HFFc6 (cell line): ENCODE data around the gene GOLGA6A. TPM values are rescaled to one million over a fixed set of nuclear protein-coding genes. Genes with fewer than 3 reads are reported as not detected.
"Not testable (repeated sequence)": the region's sequence is repeated elsewhere in the genome, so short reads cannot be mapped to it uniquely, and the experiment has no call there.

Experiments used
- DNase-seq: peaks from one replicate; pipeline ENCODE4 v3.0.0-alpha.2; 2018
- H3K27ac Mint-ChIP-seq: 2 replicates; pipeline ENCODE4 v1.8.0; 2020; ENCODE audit warnings: mild to moderate bottlenecking, mixed read lengths
- H3K27me3 Mint-ChIP-seq: 2 replicates; pipeline ENCODE4 v1.8.0; 2021; ENCODE audit warnings: mild to moderate bottlenecking, moderate library complexity, mixed read lengths; ENCODE audit not compliant: insufficient read depth
- H3K36me3 Mint-ChIP-seq: 2 replicates; pipeline ENCODE4 v1.8.0; 2021; ENCODE audit warnings: low read depth, mixed read lengths
- H3K4me1 Mint-ChIP-seq: 2 replicates; pipeline ENCODE4 v1.8.0; 2020; ENCODE audit warnings: low read depth, mixed read lengths
- H3K4me3 Mint-ChIP-seq: 2 replicates; pipeline ENCODE4 v1.8.0; 2020; ENCODE audit warnings: mild to moderate bottlenecking, moderate library complexity, mixed read lengths
- H3K9me3 Mint-ChIP-seq: 2 replicates; pipeline ENCODE4 v1.8.0; 2020; ENCODE audit warnings: mild to moderate bottlenecking, mixed read lengths
- CTCF ChIP-seq: fragments of 200-600 bp; sonication (generic); IDR thresholded peaks from 2 replicates; pipeline ENCODE4 v1.5.0; 2021; ENCODE audit warnings: antibody characterized with exemption, mild to moderate bottlenecking
- total RNA-seq, 6 experiments: library from RNA; stranded (reverse); fragmentation: NEBNext Ultra II Directional; extraction: Animal tissue kit (Norgen Biotek cat#: 25700); gene quantifications; 2 replicates in 1 of 6; 3 replicates in 5 of 6; pipeline ENCODE4 v1.2.3, GENCODE V29; 2021

GOLGA6A gene
- total RNA-seq, 6 experiments from 2014 or later, result not detected

- H3K4me1 Mint-ChIP-seq, H3K9me3 Mint-ChIP-seq, H3K36me3 Mint-ChIP-seq, H3K27me3 Mint-ChIP-seq, H3K4me3 Mint-ChIP-seq, H3K27ac Mint-ChIP-seq, DNase-seq: not testable (repeated sequence)
- TF ChIP-seq CTCF, result peak; percentile 32
Measured at GRCh38 chr15:74072614-74073337, 9.6 kb downstream of the GOLGA6A start.

- H3K4me1 Mint-ChIP-seq, H3K4me3 Mint-ChIP-seq, DNase-seq, H3K9me3 Mint-ChIP-seq, H3K27me3 Mint-ChIP-seq, H3K27ac Mint-ChIP-seq, H3K36me3 Mint-ChIP-seq: not testable (repeated sequence)
Measured at GRCh38 chr15:74072132-74072531, 10.2 kb downstream of the GOLGA6A start.

- H3K9me3 Mint-ChIP-seq, H3K27me3 Mint-ChIP-seq, H3K27ac Mint-ChIP-seq, H3K36me3 Mint-ChIP-seq, H3K4me3 Mint-ChIP-seq, H3K4me1 Mint-ChIP-seq, DNase-seq: not testable (repeated sequence)
Measured at GRCh38 chr15:74071645-74072044, 10.7 kb downstream of the GOLGA6A start.

GRCh38 chr15:74065684-74066411 lies 16.5 kb downstream of the GOLGA6A start:
- not testable (repeated sequence) for DNase-seq, H3K36me3 Mint-ChIP-seq, H3K4me1 Mint-ChIP-seq, H3K27ac Mint-ChIP-seq, H3K4me3 Mint-ChIP-seq, H3K9me3 Mint-ChIP-seq
- H3K27me3 Mint-ChIP-seq, result peaks cover 12% of the 10 kb centered on the region
- peak; percentile 76 for TF ChIP-seq CTCF

GRCh38 chr15:74064822-74065221 lies 17.5 kb downstream of the GOLGA6A start:
- not testable (repeated sequence) for H3K4me3 Mint-ChIP-seq, H3K27ac Mint-ChIP-seq, DNase-seq, H3K4me1 Mint-ChIP-seq, H3K9me3 Mint-ChIP-seq, H3K36me3 Mint-ChIP-seq
- H3K27me3 Mint-ChIP-seq, result peaks cover 15% of the 10 kb centered on the region

GRCh38 chr15:74064183-74064582 lies 18.2 kb downstream of the GOLGA6A start:
- H3K36me3 Mint-ChIP-seq, H3K4me3 Mint-ChIP-seq, DNase-seq, H3K9me3 Mint-ChIP-seq, H3K4me1 Mint-ChIP-seq, H3K27ac Mint-ChIP-seq: not testable (repeated sequence)
- peaks cover 15% of the 10 kb centered on the region for H3K27me3 Mint-ChIP-seq

- not testable (repeated sequence) for DNase-seq, H3K36me3 Mint-ChIP-seq, H3K27ac Mint-ChIP-seq, H3K4me1 Mint-ChIP-seq, H3K9me3 Mint-ChIP-seq, H3K4me3 Mint-ChIP-seq
- peaks cover 15% of the 10 kb centered on the region for H3K27me3 Mint-ChIP-seq
Measured at GRCh38 chr15:74063425-74064146, 18.8 kb downstream of the GOLGA6A start.

GRCh38 chr15:74062671-74063070 lies 19.7 kb downstream of the GOLGA6A start:
- Mint-ChIP-seq H3K27me3 (peaks cover 15% of the 10 kb centered on the region), H3K36me3 (no peaks in the 10 kb centered on the region), H3K4me1 (no peaks in the 10 kb centered on the region), H3K4me3 (no peak overlapping the region), H3K27ac (no peak overlapping the region), H3K9me3 (no peaks in the 10 kb centered on the region)
- no peak for TF ChIP-seq CTCF
- no peak for DNase-seq
